AG10803 (cell line): ENCODE results near the gene MRPL42.

Experiments used
- DNase-seq: peaks from one replicate; pipeline ENCODE4 v3.0.0; 2010; ENCODE audit warnings: low read depth
- H3K4me3 ChIP-seq: 2 replicates; pipeline ENCODE4 v1.5.1; 2011; ENCODE audit warnings: mild to moderate bottlenecking, low read length, control low read depth
- TF ChIP-seq, protein P1 (sequence below): conservative IDR thresholded peaks from 2 replicates; pipeline ENCODE4 v1.5.1; 2011; ENCODE audit warnings: mild to moderate bottlenecking, low read length, control low read depth, inconsistent platforms

Gene MRPL42

DNA sequence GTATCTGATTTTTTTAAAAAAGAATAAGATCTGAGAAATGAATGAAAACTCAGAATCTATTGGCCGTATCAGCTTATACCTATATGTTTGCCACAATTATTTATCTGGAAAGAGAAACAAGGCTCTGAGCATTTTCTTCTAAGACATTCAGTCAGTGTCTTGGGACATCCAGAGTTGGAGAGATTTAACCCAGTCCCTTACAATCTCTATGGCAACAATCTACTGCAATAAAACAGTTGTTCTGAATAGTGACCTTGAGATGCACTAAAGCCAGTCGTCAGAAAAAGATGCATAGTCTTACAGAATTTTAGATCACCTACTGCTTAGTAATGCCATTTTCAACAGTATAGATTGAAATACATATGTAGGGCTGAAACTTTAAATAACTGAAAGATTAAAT is 53.1 kb downstream of the MRPL42 start:
- TF ChIP-seq, protein P1, sequence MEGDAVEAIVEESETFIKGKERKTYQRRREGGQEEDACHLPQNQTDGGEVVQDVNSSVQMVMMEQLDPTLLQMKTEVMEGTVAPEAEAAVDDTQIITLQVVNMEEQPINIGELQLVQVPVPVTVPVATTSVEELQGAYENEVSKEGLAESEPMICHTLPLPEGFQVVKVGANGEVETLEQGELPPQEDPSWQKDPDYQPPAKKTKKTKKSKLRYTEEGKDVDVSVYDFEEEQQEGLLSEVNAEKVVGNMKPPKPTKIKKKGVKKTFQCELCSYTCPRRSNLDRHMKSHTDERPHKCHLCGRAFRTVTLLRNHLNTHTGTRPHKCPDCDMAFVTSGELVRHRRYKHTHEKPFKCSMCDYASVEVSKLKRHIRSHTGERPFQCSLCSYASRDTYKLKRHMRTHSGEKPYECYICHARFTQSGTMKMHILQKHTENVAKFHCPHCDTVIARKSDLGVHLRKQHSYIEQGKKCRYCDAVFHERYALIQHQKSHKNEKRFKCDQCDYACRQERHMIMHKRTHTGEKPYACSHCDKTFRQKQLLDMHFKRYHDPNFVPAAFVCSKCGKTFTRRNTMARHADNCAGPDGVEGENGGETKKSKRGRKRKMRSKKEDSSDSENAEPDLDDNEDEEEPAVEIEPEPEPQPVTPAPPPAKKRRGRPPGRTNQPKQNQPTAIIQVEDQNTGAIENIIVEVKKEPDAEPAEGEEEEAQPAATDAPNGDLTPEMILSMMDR: no peak
- no peak for DNase-seq
- H3K4me3 ChIP-seq: no peak overlapping the region

DNA sequence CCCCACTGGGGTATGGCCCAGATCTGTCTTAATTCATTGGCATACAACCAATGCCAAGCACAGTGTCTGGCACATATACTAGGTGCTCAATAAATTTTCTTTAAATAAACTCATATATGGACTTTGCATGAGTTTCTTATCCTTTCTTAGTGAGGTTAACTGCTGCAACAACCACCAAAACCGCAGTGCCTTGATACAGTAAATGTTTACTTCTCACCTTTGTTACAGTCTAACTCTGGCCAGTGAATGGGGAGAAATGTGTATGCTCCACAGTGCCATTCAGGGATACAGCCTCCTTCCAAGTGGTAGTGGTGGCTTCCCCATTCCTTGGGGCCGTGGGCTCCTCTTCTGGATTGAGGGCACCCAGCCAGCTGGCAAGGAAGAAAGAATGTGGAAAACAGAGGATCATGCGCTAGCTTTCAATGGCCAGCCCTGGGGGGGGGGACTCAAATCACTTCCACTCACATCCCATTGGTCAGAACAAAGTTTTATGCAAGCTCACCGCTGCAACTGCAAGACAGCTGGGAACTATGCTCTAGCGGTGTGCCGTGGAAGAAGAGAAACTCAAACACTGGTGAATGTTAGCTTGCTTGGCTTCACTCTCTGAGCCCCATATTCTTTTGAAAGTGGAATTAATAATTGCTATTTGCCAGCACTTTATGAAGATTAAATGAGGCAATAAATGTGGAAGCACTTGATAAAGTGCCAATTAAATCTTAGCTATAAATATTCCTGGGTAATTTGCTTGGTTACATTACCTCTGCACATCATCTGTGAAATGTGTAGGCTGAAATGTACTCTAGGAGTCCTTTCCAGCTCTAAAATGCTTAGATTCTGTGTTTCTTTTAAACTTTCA is 54.1 kb downstream of the MRPL42 start:
- H3K4me3 ChIP-seq: no peak overlapping the region
- TF ChIP-seq, protein P1: no peak
- peak; percentile 12 for DNase-seq

DNA sequence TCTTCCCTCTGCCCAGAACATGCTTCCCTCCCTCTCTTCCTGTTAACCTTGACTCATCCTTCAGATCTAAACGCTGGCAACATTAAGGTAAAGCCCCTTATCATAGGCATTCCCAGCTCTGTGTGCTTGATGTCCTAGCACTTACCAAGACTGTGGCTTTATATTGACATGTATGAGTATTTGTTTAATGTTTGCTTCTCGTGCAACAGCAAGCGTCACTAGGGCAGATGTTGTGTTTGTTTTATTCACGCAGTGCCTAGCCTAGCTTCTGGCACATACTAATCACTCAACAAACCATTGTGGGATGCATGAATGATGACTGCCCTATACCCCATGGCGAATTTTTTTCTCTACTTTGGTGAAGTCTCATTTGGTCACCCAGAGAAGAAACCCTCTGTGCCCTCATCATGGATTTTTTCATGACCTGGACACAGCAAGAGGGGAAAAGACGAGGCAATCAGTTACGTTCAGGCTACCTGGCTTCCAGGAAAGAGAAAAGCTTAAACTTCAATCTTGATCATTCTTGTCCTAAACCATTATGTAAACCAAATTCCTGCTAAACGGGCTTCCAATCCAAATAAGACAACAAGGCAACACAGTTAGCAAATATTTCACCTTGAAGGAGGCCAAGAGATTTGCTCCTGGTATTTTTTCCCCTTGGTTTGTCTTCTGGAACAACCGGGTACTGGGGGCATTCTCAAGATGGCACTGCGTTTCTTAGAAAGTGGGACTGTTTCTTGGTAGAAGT is 57.2 kb downstream of the MRPL42 start:
- TF ChIP-seq, protein P1: no peak
- DNase-seq: no peak
- no peak overlapping the region for H3K4me3 ChIP-seq

DNA sequence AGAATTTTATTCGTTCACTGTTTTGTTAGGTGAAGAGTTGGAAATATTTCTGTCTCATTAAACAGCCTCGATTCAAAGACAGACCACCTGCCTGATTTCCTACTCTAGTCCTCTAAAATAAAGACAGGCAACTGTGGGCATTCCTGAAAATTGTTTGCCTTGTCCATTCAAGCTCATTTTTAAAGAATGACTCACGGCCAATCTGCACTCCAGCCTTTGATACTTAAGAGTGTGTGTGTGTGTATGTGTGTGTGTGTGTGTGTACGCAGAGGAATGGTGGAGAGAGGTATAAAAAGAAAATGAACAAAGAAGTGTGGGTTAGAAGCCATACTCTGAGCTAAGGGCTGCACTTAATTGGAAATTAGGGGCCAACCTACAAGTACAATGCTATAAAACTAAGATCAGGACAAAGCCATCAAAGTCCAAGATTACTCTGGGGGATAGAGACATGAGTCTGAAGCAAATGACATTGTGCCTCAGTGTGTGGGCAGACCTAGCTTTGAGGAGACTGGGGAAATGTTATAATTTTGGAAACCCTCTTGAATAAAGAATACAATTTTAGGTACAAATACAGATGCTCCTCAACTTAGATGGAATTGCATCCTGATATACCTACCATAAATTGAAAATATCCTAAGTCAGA is 59.6 kb downstream of the MRPL42 start:
- TF ChIP-seq, protein P1: no peak
- H3K4me3 ChIP-seq: no peak overlapping the region
- peak; percentile 95 for DNase-seq

DNA sequence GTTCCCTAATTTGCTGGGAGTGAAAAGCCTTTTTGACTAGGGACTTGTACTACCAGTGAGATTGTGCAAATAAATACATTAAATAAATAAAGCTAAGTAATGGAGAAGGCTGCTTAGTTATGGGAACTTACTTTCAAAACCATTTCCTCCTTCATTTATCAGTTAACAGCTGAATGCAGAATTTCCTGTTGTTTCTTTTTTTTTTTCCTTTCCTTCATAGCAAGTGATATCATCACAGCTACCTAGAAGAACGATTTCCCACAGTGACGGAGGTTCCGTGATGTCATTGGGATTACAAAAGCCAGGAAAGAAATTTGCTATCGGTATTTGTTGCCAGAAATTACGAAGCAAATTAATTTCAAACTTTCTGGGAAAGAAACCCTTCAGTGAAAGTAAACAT is 63.0 kb downstream of the MRPL42 start:
- TF ChIP-seq, protein P1: no peak
- no peak overlapping the region for H3K4me3 ChIP-seq
- DNase-seq: no peak

DNA sequence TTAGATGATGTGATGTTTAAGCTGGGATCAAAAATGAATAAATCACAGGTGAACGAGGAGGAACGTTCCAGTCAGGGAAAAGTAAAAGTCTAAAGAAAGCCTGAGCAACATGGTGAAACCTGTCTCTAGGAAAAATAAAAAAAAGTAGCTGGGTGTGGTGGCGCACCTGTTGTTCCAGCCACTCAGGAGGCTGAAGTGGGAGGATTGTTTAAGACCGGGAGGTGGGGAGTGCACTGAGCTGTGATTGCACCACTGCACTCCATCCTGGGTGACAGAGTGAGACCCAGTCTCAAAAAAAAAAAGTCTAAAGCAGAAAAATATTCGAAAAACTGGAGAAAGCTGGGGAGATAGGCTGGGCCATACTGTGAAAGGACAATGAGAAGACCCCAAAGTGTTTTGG is 66.0 kb downstream of the MRPL42 start:
- DNase-seq: no peak
- TF ChIP-seq, protein P1: no peak

More for the DNA sequence above, 66.0 kb downstream of the MRPL42 start:
- H3K4me3 ChIP-seq: no peak overlapping the region
